ENCODE measurements around the gene ODAPH. TPM values are rescaled to one million over a fixed set of nuclear protein-coding genes. Genes with fewer than 3 reads are reported as not detected.

ODAPH gene
- total and polyA plus RNA-seq, 2 of the 4 experiments (the other 2 are of a cell fraction) = not detected

DNA sequence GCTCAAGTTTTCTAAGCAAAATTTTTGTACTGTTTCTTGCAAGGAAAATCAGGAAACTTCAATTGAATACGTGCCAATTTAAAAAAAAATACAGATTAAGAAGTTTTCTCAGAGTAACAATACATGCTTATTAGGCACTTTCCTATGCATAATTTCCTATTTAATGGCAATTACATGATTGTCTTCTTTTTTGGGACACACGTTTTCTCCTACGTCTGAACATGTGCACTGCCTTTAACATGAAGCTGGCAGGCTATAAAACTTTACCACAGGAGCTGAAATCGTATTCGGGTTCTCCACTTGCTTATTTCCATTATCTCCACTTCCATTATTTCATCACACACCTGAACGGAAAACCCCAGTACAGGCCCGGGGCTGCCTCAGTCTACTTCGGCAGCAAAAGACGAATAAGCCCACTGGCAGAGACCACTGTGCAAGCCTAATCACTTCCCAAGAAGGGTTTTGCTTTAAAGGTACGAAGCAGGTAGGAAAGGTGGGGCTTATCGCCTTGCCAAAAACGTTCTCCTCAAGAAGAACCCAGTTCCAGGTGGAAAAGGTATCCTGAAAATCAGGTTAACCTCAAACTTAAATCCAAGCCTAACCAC lies 42.2 kb upstream of the ODAPH start:
- peak overlapping the region; percentile 23 for H2BK20ac ChIP-seq (ENCODE audit: low read depth, low read length)
- peak overlapping the region; percentile 83 for H2BK15ac ChIP-seq (ENCODE audit: low read depth, low read length)
- H3K56ac ChIP-seq (ENCODE audit: extremely low read depth, insufficient read depth, low read length) = peak overlapping the region; percentile 77; the same call in 1 of the 2 replicates
- H3K14ac ChIP-seq (replicated peaks; ENCODE audit: low read depth, low read length) = peak overlapping the region; percentile 90
- dilution Hi-C loops (cut with HindIII; ENCODE audit: low sequenced_read_pairs, unreplicated experiment) = no loop called here
- peak overlapping the region; percentile 89 for H3K27ac ChIP-seq (ENCODE audit: insufficient read depth, low read length)
- peak overlapping the region; percentile 86 for H4K5ac ChIP-seq (ENCODE audit: low read depth, low read length)
- ChIA-PET POLR2A (ENCODE audit: unreplicated experiment) (interaction anchor here (0.6 to 0.7 kb wide), 3 partner anchors 28 to 139 kb away, joined by 3 to 9 read pairs (median 8); no protein-coding TSS in a partner anchor), CTCF (no interaction called here)
- peak overlapping the region; percentile 93 for H3K4ac ChIP-seq (ENCODE audit: low read depth, low read length)
- in situ Hi-C loops (cut with MboI; ENCODE audit: low sequenced_read_pairs) = no loop called here
- no peaks in the 10 kb centered on the region for H3K9me3 ChIP-seq (ENCODE audit: control insufficient read depth, insufficient read depth, low read length)
- peak overlapping the region; percentile 80 for H3K4me2 ChIP-seq (ENCODE audit: low read depth, low read length)
- H3K9ac ChIP-seq (ENCODE audit: low read depth, low read length) = peak overlapping the region; percentile 88
- H3K9me1 ChIP-seq (ENCODE audit: insufficient read depth, low read length) = no peaks in the 10 kb centered on the region; the same call in 1 of the 2 replicates
- peak overlapping the region; percentile 90 for H2AK9ac ChIP-seq (replicated peaks; ENCODE audit: low read depth, low read length, poor library complexity)
- intact Hi-C loops (cut with micrococcal nuclease) = no loop called here
- no peaks in the 10 kb centered on the region; the same call in 1 of the 2 replicates for H4K20me1 ChIP-seq (ENCODE audit: insufficient read depth, low read length)
- peak overlapping the region; percentile 93 for H3K23ac ChIP-seq (ENCODE audit: low read depth, low read length)
- H2BK120ac ChIP-seq (ENCODE audit: low read depth, low read length) = peak overlapping the region; percentile 81
- peaks cover 33 to 52% of the 10 kb centered on the region in 2 experiments for H3K79me1 ChIP-seq (ENCODE audit: low read depth in 1 of 2, low read length in 2 of 2)
- peak overlapping the region; percentile 83 for H4K91ac ChIP-seq (ENCODE audit: insufficient read depth, low read depth, low read length)
- no peaks in the 10 kb centered on the region for H3K27me3 ChIP-seq (ENCODE audit: control insufficient read depth, insufficient read depth, low read length)
- WGBS, 2 experiments (ENCODE audit: extremely low coverage in 2 of 2, insufficient read length in 1 of 2) = 0% methylated on average over 1 of the region's 12 CpGs; no CpG with 5 or more reads in 1 of the 2 experiments
- H3K4me1 ChIP-seq (ENCODE audit: control insufficient read depth, insufficient read depth, low read length) = peaks cover 4% of the 10 kb centered on the region; the same call in 1 of the 2 replicates
- H4K8ac ChIP-seq (ENCODE audit: low read depth in 2 of 2, low read length in 2 of 2) = peak overlapping the region; percentile 93 to 96
- peak overlapping the region; percentile 67 for H3K4me3 ChIP-seq (ENCODE audit: insufficient read depth, low read depth, low read length)
- peak overlapping the region; percentile 76 for H3K18ac ChIP-seq (ENCODE audit: low read depth, low read length)
- TSS peak; percentile 41 for BruUV-seq (replicated peaks)
- H3K36me3 ChIP-seq (ENCODE audit: control insufficient read depth, insufficient read depth, low read length) = peaks cover 4% of the 10 kb centered on the region
- H2AFZ ChIP-seq (replicated peaks; ENCODE audit: low read length, poor library complexity) = peak overlapping the region; percentile 98
- ATAC-seq (ENCODE audit: low read depth) = no peak
- TF ChIP-seq, protein P1, sequence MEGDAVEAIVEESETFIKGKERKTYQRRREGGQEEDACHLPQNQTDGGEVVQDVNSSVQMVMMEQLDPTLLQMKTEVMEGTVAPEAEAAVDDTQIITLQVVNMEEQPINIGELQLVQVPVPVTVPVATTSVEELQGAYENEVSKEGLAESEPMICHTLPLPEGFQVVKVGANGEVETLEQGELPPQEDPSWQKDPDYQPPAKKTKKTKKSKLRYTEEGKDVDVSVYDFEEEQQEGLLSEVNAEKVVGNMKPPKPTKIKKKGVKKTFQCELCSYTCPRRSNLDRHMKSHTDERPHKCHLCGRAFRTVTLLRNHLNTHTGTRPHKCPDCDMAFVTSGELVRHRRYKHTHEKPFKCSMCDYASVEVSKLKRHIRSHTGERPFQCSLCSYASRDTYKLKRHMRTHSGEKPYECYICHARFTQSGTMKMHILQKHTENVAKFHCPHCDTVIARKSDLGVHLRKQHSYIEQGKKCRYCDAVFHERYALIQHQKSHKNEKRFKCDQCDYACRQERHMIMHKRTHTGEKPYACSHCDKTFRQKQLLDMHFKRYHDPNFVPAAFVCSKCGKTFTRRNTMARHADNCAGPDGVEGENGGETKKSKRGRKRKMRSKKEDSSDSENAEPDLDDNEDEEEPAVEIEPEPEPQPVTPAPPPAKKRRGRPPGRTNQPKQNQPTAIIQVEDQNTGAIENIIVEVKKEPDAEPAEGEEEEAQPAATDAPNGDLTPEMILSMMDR (conservative IDR thresholded peaks at IDR 0.05; ENCODE audit: low read depth, low read length) = no peak
- no peak for TF ChIP-seq CEBPB (IDR thresholded peaks at IDR 0.05; ENCODE audit: low read depth, low read length)
- no peak for TF ChIP-seq RFX5 (IDR thresholded peaks at IDR 0.05; ENCODE audit: low read depth, low read length)
- TF ChIP-seq MAFK (IDR thresholded peaks at IDR 0.05; ENCODE audit: low read depth, low read length) = 0 out of 2 replicates have a peak, but pooled peaks have one; percentile 23
- H2BK5ac ChIP-seq (ENCODE audit: low read depth, low read length, poor library complexity, severe bottlenecking) = peak overlapping the region; percentile 85
- peak; percentile 12 for DNase-seq
- H2AK5ac ChIP-seq (ENCODE audit: low read depth, low read length) = peak overlapping the region; percentile 82
